Mononuclear cell (primary cell): ENCODE measurements around the gene RAB24. TPM values are rescaled to one million over a fixed set of nuclear protein-coding genes. Genes with fewer than 3 reads are reported as not detected.

ENCODE experiments used
- H3K27me3 ChIP-seq: 2 replicates; pipeline ENCODE4 v1.6.0; 2011; ENCODE audit warnings: low read length, control low read depth; ENCODE audit not compliant: insufficient read depth
- H3K4me1 ChIP-seq: 2 replicates; pipeline ENCODE4 v1.5.1; 2011; ENCODE audit warnings: mild to moderate bottlenecking, low read length, control low read depth; ENCODE audit not compliant: insufficient read depth
- H3K4me3 ChIP-seq: 2 replicates; pipeline ENCODE4 v1.5.1; 2011; ENCODE audit warnings: mild to moderate bottlenecking, low read length, moderate library complexity
- H3K9me3 ChIP-seq: 2 replicates; pipeline ENCODE4 v1.5.1; 2011; ENCODE audit warnings: low read depth, mild to moderate bottlenecking, control low read depth, low read length
- total RNA-seq: library from RNA; depleted of rRNA; stranded (reverse); fragments of >200 nt; gene quantifications from one replicate; pipeline ENCODE4 v1.2.3, GENCODE V29; 2012

The RAB24 gene
- total RNA-seq, 1 donor = 20.1 TPM

- Histone ChIP-seq H3K27me3 (no peaks in the 10 kb centered on the region), H3K4me3 (no peak overlapping the region), H3K4me1 (peaks cover 15% of the 10 kb centered on the region), H3K9me3 (no peaks in the 10 kb centered on the region)
Measured at GRCh38 chr5:177325868-177326381, 22.4 kb upstream of the RAB24 start.

GRCh38 chr5:177320879-177321278 lies 17.4 kb upstream of the RAB24 start:
- H3K27me3 ChIP-seq = no peaks in the 10 kb centered on the region
- H3K9me3 ChIP-seq = no peaks in the 10 kb centered on the region
- no peak overlapping the region for H3K4me3 ChIP-seq
- H3K4me1 ChIP-seq = peaks cover 34% of the 10 kb centered on the region

GRCh38 chr5:177319913-177320588 lies 16.5 kb upstream of the RAB24 start:
- H3K27me3 ChIP-seq = no peaks in the 10 kb centered on the region
- H3K4me1 ChIP-seq = peaks cover 34% of the 10 kb centered on the region
- no peak overlapping the region for H3K4me3 ChIP-seq
- H3K9me3 ChIP-seq = no peaks in the 10 kb centered on the region

GRCh38 chr5:177317959-177318377 lies 14.4 kb upstream of the RAB24 start:
- no peaks in the 10 kb centered on the region for H3K9me3 ChIP-seq
- H3K4me3 ChIP-seq = no peak overlapping the region
- H3K4me1 ChIP-seq = peaks cover 35% of the 10 kb centered on the region
- H3K27me3 ChIP-seq = no peaks in the 10 kb centered on the region

DNA sequence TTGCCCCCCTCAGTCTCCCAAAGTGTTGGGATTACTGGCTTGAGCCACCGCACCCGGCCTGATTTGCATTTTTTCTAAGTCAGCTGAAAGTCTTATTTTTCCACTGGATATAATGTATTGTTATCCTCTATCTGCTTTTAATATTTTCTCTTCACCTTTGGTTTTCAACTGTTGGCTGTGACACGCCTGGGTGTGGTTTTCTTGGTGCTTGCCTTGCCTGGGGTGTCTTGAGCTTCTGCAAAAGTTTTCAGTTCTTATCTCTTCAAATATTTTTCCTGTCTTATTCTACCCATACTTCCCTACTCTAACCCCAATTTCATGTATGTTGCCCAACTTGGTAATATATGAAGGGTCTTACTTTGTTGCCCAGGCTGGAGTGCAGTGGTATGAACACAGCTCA lies 12.5 kb upstream of the RAB24 start:
- H3K27me3 ChIP-seq = no peaks in the 10 kb centered on the region
- no peak overlapping the region for H3K4me3 ChIP-seq
- H3K9me3 ChIP-seq = no peaks in the 10 kb centered on the region
- H3K4me1 ChIP-seq = peaks cover 51% of the 10 kb centered on the region

DNA sequence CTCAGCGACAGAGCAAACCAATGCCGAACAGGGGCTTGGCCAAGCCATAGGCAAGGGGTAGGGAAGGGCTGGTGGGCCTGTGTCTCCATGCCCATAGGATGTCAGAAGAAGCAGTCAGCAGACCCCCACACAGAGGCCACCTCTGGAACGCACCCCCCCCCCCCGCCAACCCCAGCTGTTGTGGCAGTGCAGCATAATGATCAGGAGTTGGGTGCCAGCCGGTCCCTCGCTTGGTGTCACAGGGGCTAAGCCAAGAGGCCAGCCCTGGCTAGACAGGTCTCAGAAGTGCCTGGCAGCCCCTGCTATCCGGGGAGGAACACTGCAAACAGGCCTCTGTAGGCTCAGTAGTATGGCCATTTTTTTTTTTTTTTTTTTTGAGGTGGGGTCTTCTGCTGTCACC lies 11.9 kb upstream of the RAB24 start:
- H3K4me1 ChIP-seq = peaks cover 51% of the 10 kb centered on the region
- no peaks in the 10 kb centered on the region for H3K9me3 ChIP-seq
- no peak overlapping the region for H3K4me3 ChIP-seq
- no peaks in the 10 kb centered on the region for H3K27me3 ChIP-seq

GRCh38 chr5:177314376-177315342 lies 11.1 kb upstream of the RAB24 start:
- Histone ChIP-seq H3K4me3 (no peak overlapping the region), H3K4me1 (peaks cover 51% of the 10 kb centered on the region), H3K9me3 (no peaks in the 10 kb centered on the region), H3K27me3 (no peaks in the 10 kb centered on the region)

DNA sequence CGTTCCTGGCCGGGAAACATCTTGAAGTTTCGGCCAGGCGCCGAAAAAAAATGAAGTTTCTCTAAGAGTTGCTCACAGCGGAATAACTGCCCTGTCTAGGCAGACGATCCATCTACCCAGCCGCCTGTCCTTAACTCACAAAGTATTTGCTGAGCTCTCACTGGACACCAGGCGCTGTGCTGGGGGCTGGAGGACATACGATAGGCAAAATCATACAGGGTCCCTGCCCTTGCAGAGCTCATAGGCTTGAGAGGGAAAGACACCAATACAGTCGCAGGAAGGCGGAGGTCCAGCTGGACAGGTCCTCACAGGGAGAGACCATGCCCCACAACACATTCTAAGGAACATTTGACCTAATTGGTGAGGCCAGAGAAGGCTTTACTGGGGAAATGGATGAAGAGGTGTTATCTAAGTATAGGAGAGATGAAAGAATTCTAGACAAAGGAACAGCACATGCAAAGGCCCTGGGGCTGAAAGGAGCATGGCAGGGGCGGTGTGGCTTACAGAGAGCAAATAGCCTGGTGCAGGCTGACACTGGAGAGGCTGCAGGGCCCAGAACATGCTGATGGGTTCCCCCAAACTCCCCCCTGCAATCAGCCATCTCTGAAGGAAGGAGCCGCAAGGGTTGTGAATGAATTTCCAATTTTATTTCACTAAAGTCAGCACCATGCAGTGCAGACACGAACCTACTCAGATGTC lies 10.2 kb upstream of the RAB24 start:
- H3K9me3 ChIP-seq = no peaks in the 10 kb centered on the region
- no peaks in the 10 kb centered on the region for H3K27me3 ChIP-seq
- H3K4me3 ChIP-seq = no peak overlapping the region
- H3K4me1 ChIP-seq = peaks cover 57% of the 10 kb centered on the region

DNA sequence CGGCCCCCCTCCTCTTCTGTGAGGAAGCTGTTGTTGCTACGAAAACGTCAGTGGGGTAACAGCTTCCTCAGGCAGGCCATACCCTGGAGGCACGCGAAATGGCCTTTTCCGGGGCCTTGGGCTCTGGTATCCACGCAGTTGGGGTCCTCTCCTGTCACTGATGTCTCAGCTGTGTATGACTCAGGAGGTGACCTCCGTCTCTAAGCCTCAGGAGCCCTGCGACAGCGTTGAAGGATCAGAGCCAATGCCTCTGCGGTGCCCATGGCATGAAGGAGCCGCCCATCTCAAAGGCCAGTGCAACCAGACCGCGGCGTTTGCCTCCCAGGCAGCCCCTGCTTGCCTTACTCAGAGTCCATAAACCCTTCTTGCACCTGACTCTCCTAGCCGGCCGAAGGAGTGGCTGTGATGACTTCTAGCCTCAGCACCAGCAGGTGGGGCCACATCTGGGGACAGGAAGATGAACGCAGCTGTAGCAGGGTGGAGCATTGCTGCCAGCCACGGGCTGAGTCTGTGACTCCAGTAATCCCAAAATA lies 9.2 kb upstream of the RAB24 start:
- no peaks in the 10 kb centered on the region for H3K27me3 ChIP-seq
- H3K9me3 ChIP-seq = no peaks in the 10 kb centered on the region
- H3K4me1 ChIP-seq = peaks cover 61% of the 10 kb centered on the region
- no peak overlapping the region for H3K4me3 ChIP-seq

- Histone ChIP-seq H3K9me3 (no peaks in the 10 kb centered on the region), H3K27me3 (no peaks in the 10 kb centered on the region), H3K4me3 (peak within 1 kb of the TSS; percentile 44), H3K4me1 (peaks cover 67% of the 10 kb centered on the region)
Measured at GRCh38 chr5:177311723-177312648, 8.5 kb upstream of the RAB24 start, which contains the start of gene MXD3. Gene MXD3, minus strand, starts transcription at chr5:177311898. Its CDS starts 68 bp downstream, at chr5:177311830.

- Histone ChIP-seq H3K27me3 (no peaks in the 10 kb centered on the region), H3K4me1 (peaks cover 73% of the 10 kb centered on the region), H3K4me3 (peak overlapping the region; percentile 44), H3K9me3 (no peaks in the 10 kb centered on the region)
Measured at GRCh38 chr5:177311392-177311722, 7.8 kb upstream of the RAB24 start.

GRCh38 chr5:177310757-177311391 lies 7.4 kb upstream of the RAB24 start:
- no peaks in the 10 kb centered on the region for H3K9me3 ChIP-seq
- no peaks in the 10 kb centered on the region for H3K27me3 ChIP-seq
- peaks cover 77% of the 10 kb centered on the region for H3K4me1 ChIP-seq
- no peak overlapping the region for H3K4me3 ChIP-seq

- Histone ChIP-seq H3K27me3 (no peaks in the 10 kb centered on the region), H3K4me3 (no peak overlapping the region), H3K9me3 (no peaks in the 10 kb centered on the region), H3K4me1 (peaks cover 83% of the 10 kb centered on the region)
Measured at GRCh38 chr5:177310332-177310731, 6.8 kb upstream of the RAB24 start.
